ENCODE data around the gene ELP6.

The ELP6 gene

GRCh38 chr3:47495111-47495510, 18.4 kb downstream of the ELP6 start:
- Histone ChIP-seq H3K27ac (ENCODE audit: low read depth, low read length, poor library complexity, severe bottlenecking) (no peak overlapping the region), H3K36me3 (ENCODE audit: insufficient read depth, low read length) (peaks cover 50% of the 10 kb centered on the region), H3K4me2 (ENCODE audit: low read length) (no peak overlapping the region)

GRCh38 chr3:47491777-47492176, 21.7 kb downstream of the ELP6 start:
- Histone ChIP-seq H3K79me2 (ENCODE audit: insufficient read depth, low read length) (no peaks in the 10 kb centered on the region), H3K36me3 (ENCODE audit: insufficient read depth, low read length) (peaks cover 39% of the 10 kb centered on the region), H3K27ac (ENCODE audit: low read depth, low read length, poor library complexity, severe bottlenecking) (no peak overlapping the region), H3K9me2 (ENCODE audit: low read depth, low read length) (no peaks in the 10 kb centered on the region), H3K4me1 (ENCODE audit: insufficient read depth, low read length, severe bottlenecking) (peaks cover 15% of the 10 kb centered on the region), H3K27me3 (ENCODE audit: insufficient read depth, low read length) (no peaks in the 10 kb centered on the region), H3K4me2 (ENCODE audit: low read length) (no peak overlapping the region), H3K9me3 (ENCODE audit: low read length) (no peaks in the 10 kb centered on the region), H3K9ac (ENCODE audit: low read length) (no peak overlapping the region), H3F3A (ENCODE audit: insufficient read depth, low read length) (no peaks in the 10 kb centered on the region), H2AFZ (ENCODE audit: low read length) (no peak overlapping the region), H3K4me3 (ENCODE audit: low read depth, low read length, poor library complexity, severe bottlenecking) (no peak overlapping the region), H4K20me1 (ENCODE audit: insufficient read depth, low read length) (no peaks in the 10 kb centered on the region)
- TF ChIP-seq EZH2 (IDR thresholded peaks at IDR 0.05; ENCODE audit: borderline replicate concordance, low read length) (no peak), CTCF (IDR thresholded peaks at IDR 0.05; ENCODE audit: low read length) (no peak)

More at GRCh38 chr3:47495111-47495510, 18.4 kb downstream of the ELP6 start:
- no peaks in the 10 kb centered on the region for H3K9me3 ChIP-seq (ENCODE audit: low read length)
- H3K79me2 ChIP-seq (ENCODE audit: insufficient read depth, low read length) = no peaks in the 10 kb centered on the region
- H2AFZ ChIP-seq (ENCODE audit: low read length) = no peak overlapping the region
- H3K4me3 ChIP-seq (ENCODE audit: low read depth, low read length, poor library complexity, severe bottlenecking) = no peak overlapping the region
- no peaks in the 10 kb centered on the region for H3F3A ChIP-seq (ENCODE audit: insufficient read depth, low read length)
- H3K4me1 ChIP-seq (ENCODE audit: insufficient read depth, low read length, severe bottlenecking) = peaks cover 15% of the 10 kb centered on the region
- H3K9ac ChIP-seq (ENCODE audit: low read length) = no peak overlapping the region
- TF ChIP-seq CTCF (IDR thresholded peaks at IDR 0.05; ENCODE audit: low read length) (no peak), EZH2 (IDR thresholded peaks at IDR 0.05; ENCODE audit: borderline replicate concordance, low read length) (no peak)
- H4K20me1 ChIP-seq (ENCODE audit: insufficient read depth, low read length) = no peaks in the 10 kb centered on the region
- H3K9me2 ChIP-seq (ENCODE audit: low read depth, low read length) = no peaks in the 10 kb centered on the region
- H3K27me3 ChIP-seq (ENCODE audit: insufficient read depth, low read length) = no peaks in the 10 kb centered on the region

- TF ChIP-seq EZH2 (IDR thresholded peaks at IDR 0.05; ENCODE audit: borderline replicate concordance, low read length) (no peak), CTCF (IDR thresholded peaks at IDR 0.05; ENCODE audit: low read length) (no peak)
- Histone ChIP-seq H3K79me2 (ENCODE audit: insufficient read depth, low read length) (no peaks in the 10 kb centered on the region), H3K27ac (ENCODE audit: low read depth, low read length, poor library complexity, severe bottlenecking) (no peak overlapping the region), H3K4me1 (ENCODE audit: insufficient read depth, low read length, severe bottlenecking) (peaks cover 15% of the 10 kb centered on the region), H4K20me1 (ENCODE audit: insufficient read depth, low read length) (no peaks in the 10 kb centered on the region), H3K9ac (ENCODE audit: low read length) (no peak overlapping the region), H3K36me3 (ENCODE audit: insufficient read depth, low read length) (peaks cover 34% of the 10 kb centered on the region), H3K9me3 (ENCODE audit: low read length) (no peaks in the 10 kb centered on the region), H3K4me3 (ENCODE audit: low read depth, low read length, poor library complexity, severe bottlenecking) (no peak overlapping the region), H2AFZ (ENCODE audit: low read length) (no peak overlapping the region), H3K4me2 (ENCODE audit: low read length) (no peak overlapping the region), H3K9me2 (ENCODE audit: low read depth, low read length) (no peaks in the 10 kb centered on the region), H3F3A (ENCODE audit: insufficient read depth, low read length) (no peaks in the 10 kb centered on the region), H3K27me3 (ENCODE audit: insufficient read depth, low read length) (no peaks in the 10 kb centered on the region)
Observed at GRCh38 chr3:47491186-47491585, 22.3 kb downstream of the ELP6 start.
